Activated T-helper 1 cell treated with Interleukin-2 at 50 U/mL for 16 hours (primary cell): ENCODE measurements around the gene CFAP70.

Experiments
- DNase-seq: peaks from one replicate; pipeline ENCODE4 v3.0.0-alpha.2; 2020; ENCODE audit warnings: low read depth

Gene CFAP70

DNA sequence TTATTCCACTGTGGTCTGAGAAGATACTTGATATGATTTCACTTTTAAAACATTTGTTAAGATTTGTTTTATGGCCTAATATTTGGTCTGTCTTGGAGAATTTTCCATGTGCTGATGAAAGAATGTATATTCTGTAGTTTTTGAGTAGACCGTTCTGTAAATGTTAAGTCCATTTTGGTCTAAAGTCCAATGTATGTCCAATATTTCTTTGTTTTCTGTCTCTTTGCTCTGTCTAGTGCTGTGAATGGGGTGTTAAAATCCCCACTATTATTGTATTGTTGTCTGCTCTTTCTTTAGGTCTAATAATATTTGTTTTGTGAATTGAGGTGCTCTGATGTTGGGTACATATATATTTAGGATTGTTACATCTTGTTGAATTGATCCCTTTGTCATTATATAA is 142.9 kb downstream of the CFAP70 start:
- DNase-seq, result no peak

DNA sequence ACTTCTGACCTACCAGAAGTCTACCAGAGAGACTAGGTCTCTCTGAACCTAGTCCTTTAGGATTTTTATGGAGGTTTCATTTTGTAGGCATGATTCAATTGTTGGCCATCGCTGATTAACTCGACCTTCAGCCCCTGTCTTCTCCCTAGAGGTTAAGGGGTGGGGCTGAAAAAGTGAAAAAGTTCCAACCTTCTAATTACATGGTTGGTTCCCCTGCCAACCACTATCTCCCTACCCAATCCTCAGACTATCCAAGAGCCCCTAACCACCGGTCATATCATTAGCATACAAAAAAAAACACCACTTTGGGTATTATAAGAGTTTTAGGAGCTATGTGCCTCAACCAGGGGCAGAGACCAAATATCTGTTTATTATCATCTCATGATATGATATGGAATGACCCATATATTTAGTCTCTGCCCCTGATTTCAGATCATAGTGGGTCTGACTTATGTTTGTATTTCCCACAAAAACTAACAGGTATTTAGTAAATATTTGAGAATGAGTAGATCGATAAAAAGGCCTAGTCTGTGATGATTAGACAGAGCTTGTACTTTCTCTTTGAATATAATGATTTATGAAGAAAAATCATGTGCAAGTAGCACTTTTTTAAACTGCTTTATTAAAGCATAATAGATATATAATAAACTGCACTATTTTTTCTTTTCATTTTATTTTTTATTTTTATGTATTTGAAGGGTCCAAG is 147.4 kb downstream of the CFAP70 start:
- no peak for DNase-seq

DNA sequence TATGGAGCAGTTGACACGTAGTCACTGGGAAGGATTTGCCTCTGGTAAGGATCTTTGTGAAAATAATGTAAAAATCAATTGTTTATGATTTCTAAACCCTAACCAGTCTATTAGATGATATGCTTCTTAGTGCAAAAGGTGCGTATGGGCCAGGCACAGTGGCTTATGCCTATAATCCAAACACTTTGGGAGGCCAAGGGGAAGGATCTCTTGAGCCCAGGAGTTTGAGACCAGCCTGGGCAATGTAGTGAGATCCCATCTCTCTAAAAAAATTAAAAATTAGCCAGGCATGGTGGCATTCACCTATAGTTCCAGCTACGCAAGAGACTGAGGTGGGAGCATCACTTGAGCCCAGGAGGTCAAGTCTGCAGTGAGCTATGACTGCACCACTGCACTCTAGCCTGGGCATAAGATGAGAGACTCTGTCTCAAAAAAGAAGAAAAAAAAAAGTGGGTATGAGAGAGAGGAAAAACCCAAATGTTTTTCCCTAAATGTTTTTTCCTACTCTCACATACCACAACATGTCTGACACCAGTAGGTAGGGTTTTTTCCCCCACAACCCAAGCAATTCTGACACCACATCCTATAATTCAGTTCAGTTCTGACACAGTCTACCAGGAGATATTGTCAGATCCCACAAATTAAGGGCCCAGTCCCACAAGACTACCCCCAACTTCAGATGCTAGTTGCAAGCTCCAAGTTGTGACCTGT is 148.1 kb downstream of the CFAP70 start:
- no peak for DNase-seq

DNA sequence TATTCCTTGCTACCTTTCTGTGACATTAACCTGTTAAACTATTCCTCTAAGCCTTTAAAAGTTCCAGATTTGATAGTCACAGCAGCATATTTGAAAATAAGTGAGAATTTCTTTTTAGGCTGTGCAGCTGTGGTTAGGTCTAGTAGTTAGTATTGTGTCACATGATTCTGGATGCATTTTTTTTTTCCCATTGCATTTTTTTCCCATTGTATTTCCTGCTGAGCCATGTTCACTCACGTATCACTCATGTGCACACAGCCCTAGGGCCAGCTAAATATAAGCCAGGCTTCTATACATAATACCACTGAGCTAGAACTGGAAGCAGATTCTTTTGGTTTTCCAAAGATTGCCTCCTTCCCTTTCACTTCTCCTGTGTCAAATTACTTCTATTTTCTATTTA is 149.0 kb downstream of the CFAP70 start:
- DNase-seq, result no peak

DNA sequence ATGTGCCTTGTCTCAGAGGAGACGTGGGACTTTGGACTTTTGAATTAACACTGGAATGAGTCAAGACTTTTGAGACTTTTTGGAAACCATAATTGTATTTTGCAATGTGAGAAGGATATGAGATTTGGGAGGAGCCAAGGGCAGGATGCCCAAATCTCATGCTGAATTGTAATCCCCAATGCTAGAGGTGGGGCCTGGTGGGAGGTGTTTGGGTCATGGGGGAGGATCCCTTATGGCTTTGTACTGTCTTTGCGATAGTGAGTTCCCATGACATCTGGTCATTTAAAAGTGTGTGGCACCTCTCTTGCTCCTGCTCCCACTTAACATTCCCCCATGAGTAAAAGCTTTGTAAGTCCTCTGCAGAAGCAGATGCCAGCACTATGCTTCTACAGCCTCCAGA is 150.8 kb downstream of the CFAP70 start:
- DNase-seq, result no peak

DNA sequence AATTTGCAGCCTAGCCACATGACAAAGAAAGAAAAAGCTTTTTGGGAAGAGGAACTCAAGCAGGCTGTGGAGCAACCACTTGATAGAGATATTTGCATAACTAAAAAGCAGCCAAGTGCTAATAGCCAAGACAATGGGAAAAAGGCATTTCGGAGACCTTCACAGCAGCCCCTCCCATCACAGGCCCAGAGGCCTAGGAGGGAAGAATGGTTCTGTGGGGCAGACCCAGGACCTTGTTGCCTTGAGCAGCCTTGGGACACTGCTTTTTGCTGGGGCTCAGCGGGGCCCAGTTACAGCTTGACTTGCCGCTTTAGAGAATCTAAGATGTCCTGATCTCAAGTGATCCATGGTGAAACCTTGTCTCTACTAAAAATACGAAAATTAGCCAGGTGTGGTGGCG is 152.3 kb downstream of the CFAP70 start:
- DNase-seq, result no peak

DNA sequence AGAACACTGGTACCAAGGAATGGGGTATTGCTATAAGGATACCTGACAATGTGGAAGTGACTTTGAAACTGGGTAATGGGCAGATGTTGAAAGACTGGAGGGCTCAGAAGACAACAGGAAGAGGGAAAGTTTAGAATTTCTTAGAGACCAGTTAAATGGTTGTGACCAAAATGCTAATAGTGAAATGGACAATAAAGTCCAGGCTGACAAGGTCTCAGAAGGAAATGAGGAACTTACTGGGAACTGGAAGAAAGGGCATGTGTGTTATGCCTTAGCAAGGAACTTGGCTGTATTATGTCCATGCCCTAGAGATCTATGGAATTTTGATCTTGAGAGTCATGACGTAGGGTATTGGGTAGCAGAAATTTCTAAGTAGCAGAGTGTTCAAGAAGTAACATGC is 152.8 kb downstream of the CFAP70 start:
- no peak for DNase-seq

DNA sequence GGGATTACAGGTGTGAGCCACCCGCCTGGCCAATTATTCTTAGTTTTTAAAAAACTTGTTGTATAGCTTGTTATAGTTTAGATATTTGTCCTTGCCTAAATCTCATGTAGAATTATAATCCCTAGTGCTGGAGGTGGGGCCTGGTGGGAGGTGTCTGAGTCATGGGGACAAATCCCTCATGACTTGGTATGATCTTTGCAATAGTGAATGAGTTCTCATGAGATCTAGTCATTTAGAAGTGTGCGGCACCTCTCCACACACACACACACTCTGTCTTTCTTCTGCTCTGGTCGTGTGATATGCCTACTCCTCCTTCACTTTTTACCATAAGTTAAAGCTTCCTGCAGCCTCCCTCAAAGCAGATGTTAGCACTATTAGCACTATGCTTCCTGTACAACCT is 153.6 kb downstream of the CFAP70 start:
- no peak for DNase-seq
